ENCODE measurements around the gene MOCOS.

GRCh38 chr18:36298126-36298741 lies 110.9 kb downstream of the MOCOS start:
- TF ChIP-seq, protein P1, sequence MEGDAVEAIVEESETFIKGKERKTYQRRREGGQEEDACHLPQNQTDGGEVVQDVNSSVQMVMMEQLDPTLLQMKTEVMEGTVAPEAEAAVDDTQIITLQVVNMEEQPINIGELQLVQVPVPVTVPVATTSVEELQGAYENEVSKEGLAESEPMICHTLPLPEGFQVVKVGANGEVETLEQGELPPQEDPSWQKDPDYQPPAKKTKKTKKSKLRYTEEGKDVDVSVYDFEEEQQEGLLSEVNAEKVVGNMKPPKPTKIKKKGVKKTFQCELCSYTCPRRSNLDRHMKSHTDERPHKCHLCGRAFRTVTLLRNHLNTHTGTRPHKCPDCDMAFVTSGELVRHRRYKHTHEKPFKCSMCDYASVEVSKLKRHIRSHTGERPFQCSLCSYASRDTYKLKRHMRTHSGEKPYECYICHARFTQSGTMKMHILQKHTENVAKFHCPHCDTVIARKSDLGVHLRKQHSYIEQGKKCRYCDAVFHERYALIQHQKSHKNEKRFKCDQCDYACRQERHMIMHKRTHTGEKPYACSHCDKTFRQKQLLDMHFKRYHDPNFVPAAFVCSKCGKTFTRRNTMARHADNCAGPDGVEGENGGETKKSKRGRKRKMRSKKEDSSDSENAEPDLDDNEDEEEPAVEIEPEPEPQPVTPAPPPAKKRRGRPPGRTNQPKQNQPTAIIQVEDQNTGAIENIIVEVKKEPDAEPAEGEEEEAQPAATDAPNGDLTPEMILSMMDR (IDR thresholded peaks at IDR 0.05) = no peak
- TF ChIP-seq POLR2AphosphoS5 (IDR thresholded peaks at IDR 0.05; ENCODE audit: low read depth, low read length) (no peak), REST (IDR thresholded peaks at IDR 0.05; ENCODE audit: insufficient read depth in 1 of 2, low read depth in 2 of 2, low read length in 1 of 2) (no peak), SIN3A (IDR thresholded peaks at IDR 0.05; ENCODE audit: borderline replicate concordance, insufficient read depth, low read depth, low read length) (no peak), TCF7L2 (IDR thresholded peaks at IDR 0.05; ENCODE audit: low read depth, low read length) (no peak)
